ENCODE measurements around the gene CDKN1B. TPM values are rescaled to one million over a fixed set of nuclear protein-coding genes. Genes with fewer than 3 reads are reported as not detected.

Gene CDKN1B
- total and polyA plus RNA-seq, 2 of the 4 experiments (the other 2 are of a cell fraction) = 13.9 to 17.4 TPM

DNA sequence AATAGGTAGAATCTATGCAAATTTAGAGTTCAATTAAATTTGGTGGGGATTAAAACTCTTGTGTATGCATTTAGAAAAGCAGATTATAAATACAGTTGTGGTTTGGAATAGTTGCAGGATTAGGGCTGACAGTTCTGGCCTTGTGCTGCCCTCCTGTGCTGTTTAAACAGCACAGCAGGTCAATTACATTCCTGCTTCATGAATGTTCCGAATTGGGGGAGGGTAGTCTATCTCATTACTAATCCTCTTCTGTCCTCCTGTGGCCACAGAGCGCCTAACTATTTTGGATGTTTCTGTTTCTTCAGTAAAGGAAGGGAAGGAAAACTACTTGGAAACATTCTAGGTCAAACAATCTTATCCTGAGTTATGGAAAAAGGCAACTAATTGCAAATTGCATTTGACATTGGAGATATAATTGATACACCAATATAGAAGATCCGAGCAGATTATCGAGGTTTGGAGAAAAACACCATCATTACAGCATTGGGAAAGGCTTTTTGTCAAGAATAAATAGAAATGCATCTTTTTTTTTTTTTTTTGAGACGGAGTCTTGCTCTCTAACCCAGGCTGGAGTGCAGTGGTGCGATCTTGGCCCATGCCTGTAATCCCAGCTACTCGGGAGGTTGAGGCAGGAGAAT lies 12.5 kb upstream of the CDKN1B start:
- no peak overlapping the region for H3K4me3 ChIP-seq (ENCODE audit: insufficient read depth, low read depth, low read length)
- no peak overlapping the region for H2BK15ac ChIP-seq (ENCODE audit: low read depth, low read length)
- no peak overlapping the region for H3K27ac ChIP-seq (ENCODE audit: insufficient read depth, low read length)
- H3K36me3 ChIP-seq (ENCODE audit: control insufficient read depth, insufficient read depth, low read length) = no peaks in the 10 kb centered on the region
- H3K9me3 ChIP-seq (ENCODE audit: control insufficient read depth, insufficient read depth, low read length) = no peaks in the 10 kb centered on the region
- H4K20me1 ChIP-seq (ENCODE audit: insufficient read depth, low read length) = no peaks in the 10 kb centered on the region
- no peak overlapping the region for H4K8ac ChIP-seq (ENCODE audit: low read depth in 2 of 2, low read length in 2 of 2)
- H3K18ac ChIP-seq (ENCODE audit: low read depth, low read length) = no peak overlapping the region
- H3K4me2 ChIP-seq (ENCODE audit: low read depth, low read length) = no peak overlapping the region
- H3K79me1 ChIP-seq (ENCODE audit: low read depth in 1 of 2, low read length in 2 of 2) = no peaks in the 10 kb centered on the region
- H3K4me1 ChIP-seq (ENCODE audit: control insufficient read depth, insufficient read depth, low read length) = no peaks in the 10 kb centered on the region
- H4K91ac ChIP-seq (ENCODE audit: insufficient read depth, low read depth, low read length) = no peak overlapping the region
- no CpG with 5 or more reads among the region's 7 CpGs for WGBS, 2 experiments (ENCODE audit: extremely low coverage in 2 of 2, insufficient read length in 1 of 2)
- no TSS peak for BruUV-seq (replicated peaks)
- no peaks in the 10 kb centered on the region for H3K27me3 ChIP-seq (ENCODE audit: control insufficient read depth, insufficient read depth, low read length)
- H3K4ac ChIP-seq (ENCODE audit: low read depth, low read length) = no peak overlapping the region
- CTCF ChIA-PET = interaction anchor here (0.6 to 0.7 kb wide), 2 partner anchors 328 to 347 kb away, joined by 3 read pairs; no protein-coding TSS in a partner anchor
- H3K14ac ChIP-seq (replicated peaks; ENCODE audit: low read depth, low read length) = no peak overlapping the region
- H3K9ac ChIP-seq (ENCODE audit: low read depth, low read length) = no peak overlapping the region
- H2AFZ ChIP-seq (replicated peaks; ENCODE audit: low read length, poor library complexity) = no peak overlapping the region
- H2AK9ac ChIP-seq (replicated peaks; ENCODE audit: low read depth, low read length, poor library complexity) = no peak overlapping the region
- ATAC-seq (ENCODE audit: low read depth) (peak; percentile 100), DNase-seq (peak; percentile 95)
- no peak overlapping the region for H2AK5ac ChIP-seq (ENCODE audit: low read depth, low read length)
- intact Hi-C loops (cut with micrococcal nuclease) (loop anchor here (1.0 to 10.0 kb wide), 8 partner anchors 48 to 1150 kb away; no protein-coding TSS in a partner anchor), dilution Hi-C loops (cut with HindIII; ENCODE audit: low sequenced_read_pairs, unreplicated experiment) (no loop called here), in situ Hi-C loops (cut with MboI; ENCODE audit: low sequenced_read_pairs) (loop anchor here (10.0 to 25.0 kb wide), 4 partner anchors 330 to 1130 kb away; no protein-coding TSS in a partner anchor)
- no peak overlapping the region for H3K23ac ChIP-seq (ENCODE audit: low read depth, low read length)
- H2BK20ac ChIP-seq (ENCODE audit: low read depth, low read length) = no peak overlapping the region
- POLR2A ChIA-PET (ENCODE audit: unreplicated experiment) = interaction anchor here (0.6 kb wide), 1 partner anchor 8 kb away, joined by 4 read pairs; no protein-coding TSS in a partner anchor
- H4K5ac ChIP-seq (ENCODE audit: low read depth, low read length) = no peak overlapping the region
- H3K9me1 ChIP-seq (ENCODE audit: insufficient read depth, low read length) = no peaks in the 10 kb centered on the region
- no peak overlapping the region for H2BK5ac ChIP-seq (ENCODE audit: low read depth, low read length, poor library complexity, severe bottlenecking)
- no peak overlapping the region for H2BK120ac ChIP-seq (ENCODE audit: low read depth, low read length)
- H3K56ac ChIP-seq (ENCODE audit: extremely low read depth, insufficient read depth, low read length) = no peak overlapping the region
- TF ChIP-seq BHLHE40 (IDR thresholded peaks at IDR 0.05; ENCODE audit: low read depth, low read length) (no peak), RAD21 (IDR thresholded peaks at IDR 0.05; ENCODE audit: low read length) (peak; percentile 100), FOS (IDR thresholded peaks at IDR 0.05; ENCODE audit: low read depth, low read length) (peak; percentile 89), CTCF (conservative IDR thresholded peaks at IDR 0.05; ENCODE audit: low read depth, low read length) (peak; percentile 100; the same call in 1 of the 2 replicates), MAZ (IDR thresholded peaks at IDR 0.05; ENCODE audit: borderline replicate concordance, low read depth, low read length) (no peak), NFE2L2 (IDR thresholded peaks at IDR 0.05; ENCODE audit: low read depth, low read length) (no peak), RCOR1 (IDR thresholded peaks at IDR 0.05; ENCODE audit: insufficient replicate concordance, low read length) (no peak), MXI1 (IDR thresholded peaks at IDR 0.05; ENCODE audit: borderline replicate concordance, low read depth, low read length) (no peak), CEBPB (IDR thresholded peaks at IDR 0.05; ENCODE audit: low read depth, low read length) (no peak), CHD1 (IDR thresholded peaks at IDR 0.05; ENCODE audit: low read depth, low read length) (no peak; the same call in 1 of the 2 replicates), MAFK (IDR thresholded peaks at IDR 0.05; ENCODE audit: low read depth, low read length) (no peak), POLR2A (IDR thresholded peaks at IDR 0.05; ENCODE audit: low read depth, low read length) (peak; percentile 68; the same call in 1 of the 2 replicates), RFX5 (IDR thresholded peaks at IDR 0.05; ENCODE audit: low read depth, low read length) (no peak)
- TF ChIP-seq, protein P1, sequence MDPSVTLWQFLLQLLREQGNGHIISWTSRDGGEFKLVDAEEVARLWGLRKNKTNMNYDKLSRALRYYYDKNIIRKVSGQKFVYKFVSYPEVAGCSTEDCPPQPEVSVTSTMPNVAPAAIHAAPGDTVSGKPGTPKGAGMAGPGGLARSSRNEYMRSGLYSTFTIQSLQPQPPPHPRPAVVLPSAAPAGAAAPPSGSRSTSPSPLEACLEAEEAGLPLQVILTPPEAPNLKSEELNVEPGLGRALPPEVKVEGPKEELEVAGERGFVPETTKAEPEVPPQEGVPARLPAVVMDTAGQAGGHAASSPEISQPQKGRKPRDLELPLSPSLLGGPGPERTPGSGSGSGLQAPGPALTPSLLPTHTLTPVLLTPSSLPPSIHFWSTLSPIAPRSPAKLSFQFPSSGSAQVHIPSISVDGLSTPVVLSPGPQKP (IDR thresholded peaks at IDR 0.05; ENCODE audit: borderline replicate concordance, low read depth, low read length) = no peak
- TF ChIP-seq, protein P2, sequence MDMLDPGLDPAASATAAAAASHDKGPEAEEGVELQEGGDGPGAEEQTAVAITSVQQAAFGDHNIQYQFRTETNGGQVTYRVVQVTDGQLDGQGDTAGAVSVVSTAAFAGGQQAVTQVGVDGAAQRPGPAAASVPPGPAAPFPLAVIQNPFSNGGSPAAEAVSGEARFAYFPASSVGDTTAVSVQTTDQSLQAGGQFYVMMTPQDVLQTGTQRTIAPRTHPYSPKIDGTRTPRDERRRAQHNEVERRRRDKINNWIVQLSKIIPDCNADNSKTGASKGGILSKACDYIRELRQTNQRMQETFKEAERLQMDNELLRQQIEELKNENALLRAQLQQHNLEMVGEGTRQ (IDR thresholded peaks at IDR 0.05; ENCODE audit: low read depth, low read length) = no peak
